Activated CD4-positive, alpha-beta T cell treated with anti-CD3 and anti-CD28 coated beads, Interleukin-2, Interleukin-4, amounts not matched to agents 100 ng/mL and 50 ng/mL, durations not matched to agents 16 hours and 8 hours (primary cell): ENCODE results near the gene SNX27.
"Not testable (repeated sequence)": the region's sequence is repeated elsewhere in the genome, so short reads cannot be mapped to it uniquely, and the experiment has no call there.

Source experiments
- DNase-seq: peaks from one replicate; pipeline ENCODE4 v3.0.0-alpha.2; 2020; ENCODE audit warnings: low spot score

Gene SNX27

DNA sequence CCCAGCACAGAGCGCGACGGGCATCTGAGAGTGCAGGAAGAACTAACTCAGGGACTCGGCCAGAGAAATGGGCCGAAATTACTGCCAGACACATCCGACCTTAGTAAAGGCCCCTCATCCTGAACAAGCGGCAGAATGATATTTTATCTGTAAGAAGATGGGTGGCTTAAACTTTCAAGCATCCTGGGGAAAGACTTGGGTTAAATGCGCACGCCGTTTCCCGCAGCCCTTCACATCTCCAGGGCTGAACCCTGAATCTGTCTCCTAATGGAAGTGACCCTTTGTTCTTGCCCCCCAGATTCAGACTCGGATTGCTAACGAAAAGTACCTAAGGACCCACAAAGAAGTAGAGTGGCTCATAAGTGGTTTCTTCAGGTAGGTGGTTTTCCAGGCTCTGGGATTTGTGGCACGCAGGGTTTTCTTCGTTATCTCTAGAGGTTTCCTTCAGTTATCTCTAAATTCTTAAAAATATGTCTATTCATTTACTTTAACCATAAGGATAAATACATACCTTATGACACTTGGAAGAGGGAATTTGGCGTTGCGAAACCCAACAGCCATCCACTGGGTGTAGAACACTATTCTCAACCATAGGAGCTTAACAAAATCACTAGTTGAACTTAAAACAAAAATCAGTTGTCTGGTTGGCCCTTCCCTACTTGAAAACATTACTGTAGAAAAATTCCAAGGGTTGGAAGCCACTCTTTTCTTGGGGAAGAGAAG lies 110.1 kb downstream of the SNX27 start:
- DNase-seq = no peak

DNA sequence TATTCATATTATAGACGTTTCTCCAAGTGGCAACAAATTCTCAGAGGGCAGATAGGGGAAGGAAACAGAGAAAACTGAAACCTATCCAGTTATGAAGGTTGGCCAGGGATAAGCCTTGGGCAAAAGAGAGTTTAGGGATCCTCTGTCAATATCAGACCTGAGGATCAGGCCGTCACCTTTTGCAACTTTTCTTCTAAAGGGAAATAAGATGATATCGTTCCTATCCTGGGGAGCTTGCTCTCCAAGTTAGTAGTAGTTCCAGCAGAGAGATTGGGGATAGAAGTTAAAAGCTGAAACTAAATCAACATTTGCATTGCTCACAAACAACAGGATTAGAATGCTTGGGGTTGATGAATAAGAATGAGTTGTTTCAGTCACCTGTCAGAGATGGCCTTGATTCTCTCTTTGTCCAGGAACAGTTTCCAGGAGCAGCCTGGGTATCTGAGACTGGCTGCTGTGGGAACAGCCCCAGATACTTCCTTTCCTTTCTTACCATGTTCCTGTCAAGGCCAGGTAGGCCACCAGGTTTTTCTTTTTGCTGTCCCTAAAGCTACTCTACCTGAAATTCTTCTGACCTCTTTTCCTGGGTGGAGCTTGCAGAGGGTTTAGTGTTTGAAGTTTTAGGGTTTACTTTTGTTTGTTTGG lies 112.0 kb downstream of the SNX27 start:
- no peak for DNase-seq

DNA sequence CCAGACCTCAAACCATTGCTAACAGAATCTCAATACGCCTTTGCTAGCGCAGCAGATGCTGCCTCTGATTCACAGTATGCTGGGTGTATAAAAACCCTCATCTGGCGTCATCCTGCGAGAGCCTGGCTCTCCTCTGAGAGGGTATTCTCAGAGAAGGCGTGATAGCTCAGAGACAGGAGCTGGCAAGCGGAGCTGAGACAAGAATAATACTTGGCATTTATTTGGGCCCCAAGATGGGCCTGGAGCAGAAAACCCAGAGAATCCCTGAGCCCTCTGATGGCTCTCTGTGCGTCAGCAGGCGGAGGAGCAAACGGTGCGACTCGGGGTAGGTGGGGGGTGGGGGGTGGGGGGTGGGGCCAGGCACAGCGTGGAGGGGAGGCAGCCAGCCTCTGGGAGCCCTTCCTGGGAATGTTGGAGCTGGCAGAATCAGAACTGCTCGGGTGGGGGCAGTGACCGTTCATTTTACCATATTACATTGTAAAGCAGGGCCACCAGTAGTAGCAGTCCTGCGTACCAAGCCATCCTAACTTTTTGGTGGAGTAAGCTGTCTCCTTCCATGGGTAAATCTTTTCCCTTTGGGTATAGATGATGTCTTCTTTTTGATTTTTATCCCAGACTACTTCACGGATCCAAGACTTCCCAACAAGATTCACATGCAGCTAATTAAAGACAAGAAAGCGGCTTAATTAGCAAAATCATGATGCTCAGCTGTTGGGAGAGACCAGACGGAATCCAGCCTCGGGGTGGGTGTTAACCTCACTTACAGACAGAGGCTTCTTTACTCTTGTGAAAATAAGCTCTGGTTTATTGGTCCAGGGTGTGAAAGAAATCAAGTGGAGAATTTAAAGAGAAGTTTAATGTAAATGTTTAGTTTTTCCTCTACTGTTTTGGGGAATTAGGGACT lies 116.6 kb downstream of the SNX27 start:
- no peak for DNase-seq

GRCh38 chr1:151729157-151729965 lies 117.5 kb downstream of the SNX27 start:
- no peak for DNase-seq

- no peak for DNase-seq
These were observed 118.1 kb downstream of the SNX27 start for GRCh38 chr1:151729966-151730291.

GRCh38 chr1:151733126-151733525 lies 121.3 kb downstream of the SNX27 start:
- DNase-seq = no peak

GRCh38 chr1:151733995-151734394 lies 122.1 kb downstream of the SNX27 start:
- DNase-seq = not testable (repeated sequence)

DNA sequence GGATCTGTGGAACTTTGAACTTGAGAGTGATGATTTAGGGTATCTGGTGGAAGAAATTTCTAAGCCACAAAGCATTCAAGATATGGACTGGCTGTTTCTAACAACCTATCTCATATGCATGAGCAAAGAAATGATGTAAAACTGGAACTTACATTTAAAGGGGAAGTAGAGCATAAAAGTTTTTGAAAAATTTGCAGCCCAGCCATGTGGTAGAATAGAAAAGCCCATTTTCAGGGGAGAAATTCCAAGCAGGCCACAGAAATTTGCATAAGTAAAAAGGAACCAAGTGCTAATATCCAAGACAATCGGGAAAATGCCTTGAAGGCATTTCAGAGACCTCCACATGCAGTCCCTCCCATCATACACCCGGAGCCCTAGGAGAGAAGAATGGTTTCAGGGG lies 125.2 kb downstream of the SNX27 start:
- no peak for DNase-seq

- no peak for DNase-seq
These were observed 125.6 kb downstream of the SNX27 start for GRCh38 chr1:151737479-151737878.

DNA sequence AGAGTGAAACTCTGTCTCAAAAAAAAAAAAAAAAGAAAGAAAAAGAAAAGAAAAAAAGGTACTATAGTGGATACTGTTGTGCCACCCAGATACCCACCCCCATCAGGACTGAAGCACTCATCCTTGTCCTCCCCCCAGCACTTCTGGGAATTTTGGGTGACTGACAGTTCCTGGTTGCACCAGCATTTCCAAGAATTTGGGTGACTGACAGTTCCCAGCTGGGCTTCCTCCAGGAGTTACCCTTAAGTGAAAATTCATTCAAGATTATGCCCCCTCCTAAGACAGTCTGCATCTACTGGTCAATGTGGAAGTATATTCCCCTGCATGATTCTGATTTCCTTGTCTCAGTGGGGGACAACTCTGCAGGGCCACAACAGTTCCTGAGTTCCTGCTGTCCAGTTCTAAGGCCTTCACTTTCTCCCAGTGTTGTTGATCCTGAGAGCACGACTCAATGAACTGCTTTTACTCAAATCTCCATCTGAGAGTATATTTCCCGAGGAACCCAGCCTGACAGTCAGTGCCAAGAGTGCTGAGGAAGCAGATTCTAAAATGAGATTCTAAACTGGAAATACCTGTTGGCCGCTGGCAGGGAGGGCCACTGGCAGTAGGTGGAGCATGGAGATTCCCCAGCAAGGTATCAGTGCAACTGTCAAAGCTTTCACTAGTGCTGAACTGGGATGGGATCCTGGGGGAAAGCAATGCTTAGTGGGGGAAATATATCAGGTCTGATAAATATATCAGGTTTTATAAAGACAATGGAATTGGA lies 127.9 kb downstream of the SNX27 start:
- DNase-seq = no peak

DNA sequence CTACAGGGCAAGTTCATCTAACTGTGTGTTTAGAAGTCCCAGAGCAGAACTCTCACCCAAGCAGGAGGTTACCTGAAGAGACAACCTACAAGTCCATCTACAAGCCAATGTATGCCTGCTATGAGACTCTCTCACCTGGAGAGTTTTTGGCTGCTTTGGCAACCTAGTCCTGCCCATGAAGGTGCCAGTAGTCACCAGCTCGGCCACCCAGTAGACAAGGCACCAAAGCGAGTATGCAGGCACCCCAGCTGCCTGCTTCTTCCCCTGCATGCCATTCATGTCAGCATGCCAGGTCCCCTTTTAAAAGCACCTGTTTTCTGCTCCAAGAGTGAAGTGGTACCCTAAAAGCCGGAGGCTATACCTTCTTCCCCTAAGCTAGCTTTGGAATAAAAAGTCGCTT lies 129.7 kb downstream of the SNX27 start:
- DNase-seq = no peak
